ENCODE results near the gene KCNH8.

DNA sequence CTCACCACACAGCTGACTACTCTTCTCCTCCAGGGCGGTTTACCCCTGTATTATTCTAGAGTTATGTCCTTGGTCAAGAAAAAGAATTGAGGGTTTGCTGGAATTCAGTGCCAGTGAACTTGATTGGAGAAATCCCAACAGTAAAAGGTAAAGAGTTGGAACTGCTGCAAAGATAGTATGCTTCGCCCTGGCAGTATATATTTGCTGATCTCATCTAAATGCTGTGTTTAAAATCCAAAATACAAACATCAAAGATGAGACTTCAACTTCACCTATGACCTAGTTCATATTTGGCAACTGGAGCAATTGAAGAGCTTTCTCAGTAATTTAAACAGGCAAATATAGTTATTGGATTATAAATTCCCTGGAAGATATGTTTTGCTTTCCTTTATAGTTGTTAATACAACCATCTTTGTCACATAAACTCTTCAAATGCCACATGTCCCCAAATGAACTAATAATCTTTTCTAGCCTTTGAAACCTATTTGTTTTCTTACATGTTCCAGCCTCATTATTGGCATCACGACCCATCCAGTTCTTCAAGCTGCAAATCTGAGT is 6.5 kb downstream of the KCNH8 start:
- TF ChIP-seq POLR2A (IDR thresholded peaks at IDR 0.05) (no peak), CTCF (IDR thresholded peaks at IDR 0.05) (no peak)

Data from Peyer's patch (tissue), 4 donors.